Left lobe of liver (tissue), 2 donors: ENCODE measurements around the gene LIPE. TPM values are rescaled to one million over a fixed set of nuclear protein-coding genes. Genes with fewer than 3 reads are reported as not detected.

ENCODE experiments used
- ATAC-seq: fragments of 200-7000 bp; cut with Tn5 transposase; one replicate; pipeline ENCODE4 v1.9.1; 2020; ENCODE audit warnings: mild to moderate bottlenecking, moderate library complexity
- DNase-seq: peaks from one replicate; pipeline ENCODE4 v3.0.0-alpha.2; 2020; ENCODE audit warnings: low spot score
- total RNA-seq: library from RNA; stranded (reverse); gene quantifications from one replicate; pipeline ENCODE4 v1.2.1, GENCODE V29; 2021
- donor health status: DM: no; HTN: no; CAD: no; lungs with moderate emphysema.
- donor health status: DM: no; HTN: yes; CAD: no.

LIPE gene
- total RNA-seq, 1 donor from 2014 or later: 0.83 TPM

- DNase-seq (no peak), ATAC-seq (no peak)
Measured at GRCh38 chr19:42412661-42413076, 14.5 kb downstream of the LIPE start.

- DNase-seq (no peak), ATAC-seq (peak; percentile 27)
Measured at GRCh38 chr19:42412227-42412626, 15.0 kb downstream of the LIPE start.

- DNase-seq (no peak), ATAC-seq (no peak)
Measured at GRCh38 chr19:42411581-42412178, 15.5 kb downstream of the LIPE start.

- DNase-seq (no peak), ATAC-seq (no peak)
Measured at GRCh38 chr19:42410371-42410770, 16.8 kb downstream of the LIPE start.

- DNase-seq (peak; percentile 83), ATAC-seq (peak; percentile 93)
Measured at GRCh38 chr19:42409477-42409876, 17.7 kb downstream of the LIPE start.

- ATAC-seq (no peak), DNase-seq (no peak)
Measured at GRCh38 chr19:42407816-42408175, 19.4 kb downstream of the LIPE start.

GRCh38 chr19:42407085-42407815, 19.9 kb downstream of the LIPE start:
- ATAC-seq (no peak), DNase-seq (no peak)

- DNase-seq: no peak
- ATAC-seq: no peak
Measured at GRCh38 chr19:42406111-42406510, 21.1 kb downstream of the LIPE start.

- DNase-seq (no peak), ATAC-seq (no peak)
Measured at GRCh38 chr19:42403586-42403985, 23.6 kb downstream of the LIPE start.

GRCh38 chr19:42402376-42403116, 24.6 kb downstream of the LIPE start:
- DNase-seq: no peak
- ATAC-seq: no peak

- DNase-seq (peak; percentile 66), ATAC-seq (peak; percentile 85)
Measured at GRCh38 chr19:42401365-42402303, 25.6 kb downstream of the LIPE start.

- no peak for ATAC-seq
- no peak for DNase-seq
Measured at GRCh38 chr19:42400404-42400803, 26.8 kb downstream of the LIPE start.

GRCh38 chr19:42397263-42398166, 29.7 kb downstream of the LIPE start:
- DNase-seq: no peak
- no peak for ATAC-seq

GRCh38 chr19:42396381-42397262, 30.6 kb downstream of the LIPE start:
- ATAC-seq: peak; percentile 82
- DNase-seq: peak; percentile 91

GRCh38 chr19:42394751-42395150, 32.4 kb downstream of the LIPE start:
- no peak for DNase-seq
- ATAC-seq: no peak

GRCh38 chr19:42392165-42392564, 35.0 kb downstream of the LIPE start:
- DNase-seq (no peak), ATAC-seq (no peak)

GRCh38 chr19:42389899-42390298, 37.3 kb downstream of the LIPE start, which contains the start of gene CNFN:
TSS of gene CNFN (minus strand) at chr19:42390297. CDS start at chr19:42389037, 1,260 bp downstream.
- no peak for DNase-seq
- no peak for ATAC-seq

- DNase-seq (no peak), ATAC-seq (no peak)
Measured at GRCh38 chr19:42388851-42389489, 38.2 kb downstream of the LIPE start.
